Stimulated activated CD8-positive, alpha-beta memory T cell treated with anti-CD3 and anti-CD28 coated beads, Interleukin-15, amount 100 ng/mL, for 1 hour (primary cell): Measurements from ENCODE around the gene ALDH2.
"Not testable (repeated sequence)": the region's sequence is repeated elsewhere in the genome, so short reads cannot be mapped to it uniquely, and the experiment has no call there.

ENCODE experiments used
- DNase-seq: peaks from one replicate; pipeline ENCODE4 v3.0.0-alpha.2; 2020; ENCODE audit warnings: low read depth

Gene ALDH2

DNA sequence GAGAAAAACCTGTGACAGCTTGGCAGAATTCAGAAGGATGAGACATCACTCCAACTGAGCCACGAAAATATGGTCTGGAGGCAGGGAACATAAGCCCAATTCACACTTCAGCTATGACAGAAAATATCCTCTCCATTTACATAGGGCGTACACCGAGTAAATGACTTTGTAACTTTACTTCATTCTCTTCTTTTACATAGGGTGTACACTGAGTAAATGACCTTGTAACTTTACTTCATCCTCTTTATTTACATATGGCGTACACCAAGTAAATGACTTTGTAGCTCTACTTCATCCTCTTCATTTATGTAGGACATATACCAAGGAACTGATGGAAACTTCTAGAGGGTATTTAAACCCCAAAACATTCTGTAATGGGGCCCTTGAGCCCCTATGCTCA, 61.2 kb downstream of the ALDH2 start:
- DNase-seq = no peak

DNA sequence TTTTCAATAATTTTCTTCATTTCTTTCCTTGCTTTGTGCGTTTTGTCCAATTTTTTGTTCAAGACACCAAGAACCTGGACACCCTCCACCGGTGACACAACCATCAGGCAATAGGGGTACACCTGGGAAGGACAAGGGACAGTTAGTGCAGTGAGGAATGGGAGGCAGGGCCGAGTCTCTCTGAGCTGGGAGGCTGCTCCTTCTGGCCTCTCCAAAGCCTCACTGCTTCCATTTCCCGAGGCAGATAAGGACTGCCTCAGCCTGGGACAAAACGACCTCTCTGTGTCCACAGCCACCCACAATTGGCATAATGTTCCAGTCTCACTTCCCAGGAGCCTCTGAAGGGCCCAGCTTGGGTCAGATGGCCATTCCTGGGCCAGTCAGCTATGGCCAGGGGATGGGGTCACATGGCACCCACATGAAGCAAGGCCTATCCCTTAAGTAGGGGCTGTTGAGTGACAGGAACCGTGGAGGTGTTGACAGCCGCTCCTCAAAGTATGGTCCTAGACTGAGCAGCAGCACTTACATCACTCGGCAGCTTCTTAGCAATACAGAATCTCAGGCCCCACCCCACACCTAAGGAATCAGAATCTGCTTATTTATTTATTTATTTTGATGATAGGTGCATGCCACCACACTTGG, 61.7 kb downstream of the ALDH2 start:
- DNase-seq = no peak

DNA sequence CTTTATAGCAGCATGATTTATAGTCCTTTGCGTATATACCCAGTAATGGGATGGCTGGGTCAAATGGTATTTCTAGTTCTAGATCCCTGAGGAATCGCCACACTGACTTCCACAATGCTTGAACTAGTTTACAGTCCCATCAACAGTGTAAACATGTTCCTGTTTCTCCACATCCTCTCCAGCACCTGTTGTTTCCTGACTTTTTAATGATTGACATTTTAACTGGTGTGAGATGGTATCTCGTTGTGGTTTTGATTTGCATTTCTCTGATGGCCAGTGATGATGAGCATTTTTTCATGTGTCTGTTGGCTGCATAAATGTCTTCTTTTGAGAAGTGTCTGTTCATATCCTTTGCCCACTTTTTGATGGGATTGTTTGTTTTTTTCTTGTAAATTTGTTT, 62.9 kb downstream of the ALDH2 start:
- not testable (repeated sequence) for DNase-seq

GRCh38 chr12:111834740-111835386, 68.1 kb downstream of the ALDH2 start:
- not testable (repeated sequence) for DNase-seq

DNA sequence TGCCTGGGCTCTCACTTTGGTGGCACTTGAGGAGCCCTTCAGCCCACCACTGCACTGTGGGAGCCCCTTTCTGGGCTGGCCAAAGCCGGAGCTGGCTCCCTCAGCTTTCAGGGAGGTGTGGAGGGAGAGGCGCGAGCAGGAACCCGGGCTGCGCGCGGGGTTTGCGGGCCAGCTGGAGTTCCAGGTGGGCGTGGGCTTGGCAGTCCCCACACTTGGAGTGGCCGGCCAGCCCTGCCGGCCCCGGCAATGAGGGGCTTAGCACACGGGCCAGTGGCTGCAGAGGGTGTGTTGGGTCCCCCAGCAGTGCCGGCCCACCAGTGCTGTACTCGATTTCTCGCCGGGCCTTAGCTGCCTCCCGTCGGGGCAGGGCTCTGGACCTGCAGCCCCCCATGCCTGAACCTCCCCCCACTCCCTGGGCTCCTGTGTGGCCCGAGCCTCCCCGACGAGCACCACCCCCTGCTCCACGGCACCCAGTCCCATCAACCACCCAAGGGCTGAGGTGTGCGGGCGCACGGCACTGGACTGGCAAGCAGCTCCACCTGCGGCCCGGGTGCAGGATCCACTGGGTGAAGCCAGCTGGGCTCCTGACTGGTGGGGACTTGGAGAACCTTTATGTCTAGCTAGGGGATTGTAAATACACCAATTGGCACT, 68.9 kb downstream of the ALDH2 start:
- not testable (repeated sequence) for DNase-seq

DNA sequence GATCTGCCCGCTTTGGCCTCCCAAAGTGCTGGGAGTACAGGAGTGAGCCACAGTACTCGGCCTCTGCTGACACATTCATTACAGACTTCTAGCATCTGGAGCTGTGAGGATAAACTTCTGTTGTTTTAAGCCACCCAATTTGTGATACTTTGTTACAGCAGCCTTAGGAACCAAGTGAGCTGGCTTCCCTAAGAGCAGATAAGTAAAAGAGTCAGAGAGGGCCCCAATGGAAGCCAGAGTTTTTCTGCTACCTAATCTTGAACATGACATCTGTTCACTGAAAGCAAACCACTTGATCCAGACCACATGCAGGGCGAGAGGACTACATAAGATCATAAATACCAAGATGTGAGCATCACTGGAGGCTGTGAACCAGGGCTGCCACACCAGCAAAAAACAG, 71.6 kb downstream of the ALDH2 start:
- DNase-seq = no peak

GRCh38 chr12:111840807-111841206, 74.1 kb downstream of the ALDH2 start:
- DNase-seq = no peak

DNA sequence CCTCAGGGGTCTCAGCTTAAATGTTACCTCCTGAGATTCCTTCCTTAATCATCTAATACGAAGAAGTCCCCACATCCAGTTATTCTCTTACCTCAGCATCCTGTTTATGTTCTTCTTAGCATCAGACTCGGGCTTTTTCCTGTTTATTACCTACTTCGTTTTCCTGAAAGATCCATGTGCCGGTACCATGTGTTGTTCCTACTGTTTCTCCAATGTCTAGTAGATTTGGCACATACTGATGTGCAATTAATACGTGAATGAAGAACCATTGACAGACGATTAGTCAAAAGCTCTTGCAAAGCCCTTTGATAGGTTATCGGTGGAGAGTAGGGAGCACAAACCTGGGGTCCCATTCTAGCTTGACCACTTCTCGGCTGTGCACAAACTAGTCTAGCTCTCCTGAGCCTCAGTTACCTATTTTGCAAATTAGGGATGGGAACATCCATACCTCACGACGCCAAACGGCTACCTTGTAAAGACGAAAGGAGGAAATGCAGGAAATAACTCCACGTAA, 74.6 kb downstream of the ALDH2 start:
- no peak for DNase-seq

DNA sequence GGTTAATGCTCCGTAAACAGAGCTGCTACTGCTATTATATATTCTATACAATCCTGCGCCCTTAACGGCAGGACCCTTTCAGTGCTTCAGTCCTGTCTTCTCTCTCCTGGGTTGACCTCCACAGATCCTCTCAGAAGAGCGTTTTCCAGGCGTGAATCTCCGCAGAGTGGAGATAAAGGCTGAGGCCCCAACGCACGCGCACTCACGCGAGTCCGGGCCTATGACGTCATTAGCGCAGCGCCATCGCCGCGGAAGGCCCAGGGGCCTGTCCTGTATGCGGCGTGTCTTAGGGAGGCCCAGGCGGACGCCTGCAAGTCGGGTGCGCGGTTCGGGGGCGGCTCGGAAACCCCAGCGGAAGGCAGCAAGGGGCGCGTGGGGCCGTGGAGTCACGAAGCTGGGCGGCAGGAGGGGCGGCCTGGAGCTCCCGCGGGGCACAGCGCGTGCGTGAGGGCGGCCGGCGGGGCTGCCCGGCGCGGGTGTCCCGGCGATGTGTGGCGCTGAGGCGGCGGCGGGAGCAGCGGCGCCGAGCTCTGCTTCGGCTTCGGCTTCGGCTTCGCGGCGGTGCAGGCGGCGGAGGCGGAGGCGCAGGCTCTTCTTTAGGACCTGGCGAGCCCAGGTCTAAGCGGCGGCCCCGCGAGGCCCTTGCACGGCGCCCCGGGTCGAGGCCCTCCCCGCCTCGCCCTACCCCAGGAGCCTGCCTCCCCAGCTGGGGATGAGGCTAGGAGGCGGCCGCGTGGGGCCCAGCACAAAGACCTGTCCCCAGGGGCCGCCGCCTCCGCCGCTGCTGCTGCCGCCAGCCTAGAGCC, 75.2 kb downstream of the ALDH2 start, which contains the start of gene MAPKAPK5:
MAPKAPK5 (plus strand) TSS at position 479 of the 806 bp plus-strand sequence. CDS start 506 bp downstream, outside the sequence.
- DNase-seq = peak; percentile 97

DNA sequence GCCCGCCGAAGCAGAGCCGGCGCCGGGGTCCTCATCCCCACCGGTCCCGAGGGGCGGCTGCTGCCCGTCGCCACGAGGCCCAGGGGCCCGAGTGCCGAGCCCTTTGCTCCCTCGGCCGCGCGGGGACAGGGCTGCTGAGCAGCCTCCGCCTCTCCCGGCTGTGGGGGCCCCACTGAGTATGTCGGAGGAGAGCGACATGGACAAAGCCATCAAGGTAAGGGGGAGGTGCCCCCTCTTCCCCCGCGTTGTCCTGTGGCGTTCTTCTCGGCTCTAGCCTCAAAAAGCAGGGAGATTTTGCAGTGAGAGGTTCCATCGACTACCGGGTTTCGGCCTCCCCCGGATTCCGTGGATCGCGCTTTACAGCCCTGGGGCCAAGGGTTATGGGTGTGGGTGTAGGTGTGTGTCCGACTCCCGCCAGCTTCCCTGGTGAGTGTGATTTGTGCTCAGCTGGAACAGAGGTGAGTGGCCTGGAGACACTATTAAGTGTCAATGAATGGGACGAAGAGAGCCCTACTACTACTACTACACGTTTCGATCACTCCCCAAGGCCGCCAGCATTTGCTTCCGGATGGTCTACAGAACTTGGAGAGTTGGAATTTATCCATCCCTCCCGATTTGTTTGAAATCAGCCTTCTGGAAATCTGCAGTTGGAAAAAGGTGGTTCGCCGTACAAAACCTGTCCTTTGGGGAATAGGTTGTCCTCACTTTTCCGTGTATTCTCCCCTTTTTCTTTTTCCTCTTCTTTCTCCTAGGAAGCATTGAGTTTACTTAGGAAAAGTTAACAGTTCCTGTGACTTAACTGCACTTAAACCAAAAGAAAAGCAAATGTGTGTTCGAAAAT, 76.0 kb downstream of the ALDH2 start:
- no peak for DNase-seq

GRCh38 chr12:111846016-111846415, 79.3 kb downstream of the ALDH2 start:
- DNase-seq = no peak

DNA sequence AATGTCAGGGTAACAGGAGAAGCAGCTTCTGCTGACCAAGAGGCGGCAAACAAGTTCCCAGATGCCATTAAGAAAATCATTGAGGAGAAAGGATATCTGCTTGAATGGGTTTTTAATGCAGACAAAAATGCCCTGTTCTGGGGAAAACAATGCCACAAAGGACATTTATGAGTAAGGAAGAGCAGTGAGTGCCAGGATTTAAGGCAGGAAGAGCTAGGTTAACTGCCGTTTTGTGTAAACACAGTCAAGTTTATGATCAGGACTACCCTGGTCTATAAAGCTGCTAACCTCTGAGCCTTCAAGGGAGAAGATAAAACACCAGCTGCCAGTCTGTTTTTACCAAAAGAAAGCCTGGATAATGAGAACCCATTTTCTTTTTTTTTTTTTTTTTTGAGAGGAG, 83.8 kb downstream of the ALDH2 start:
- no peak for DNase-seq

DNA sequence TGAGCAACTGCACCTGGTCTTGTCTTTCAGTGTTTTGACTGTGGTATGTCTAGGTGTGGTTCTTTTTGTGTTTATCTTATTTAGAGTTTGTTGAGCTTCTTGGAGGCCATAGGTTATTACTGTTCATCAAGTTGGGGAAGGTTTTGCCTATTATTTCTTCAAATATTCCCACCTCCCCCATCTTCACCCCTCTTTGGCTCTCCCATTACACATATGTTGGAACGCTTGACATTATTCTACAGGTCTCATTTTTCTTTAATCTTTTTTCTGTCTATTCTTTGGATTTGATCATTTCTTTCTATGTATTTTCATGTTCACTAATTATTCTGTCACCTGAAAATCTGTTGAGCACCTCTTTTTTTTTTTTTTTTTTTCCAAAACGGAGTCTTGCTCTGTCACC, 91.5 kb downstream of the ALDH2 start:
- no peak for DNase-seq

DNA sequence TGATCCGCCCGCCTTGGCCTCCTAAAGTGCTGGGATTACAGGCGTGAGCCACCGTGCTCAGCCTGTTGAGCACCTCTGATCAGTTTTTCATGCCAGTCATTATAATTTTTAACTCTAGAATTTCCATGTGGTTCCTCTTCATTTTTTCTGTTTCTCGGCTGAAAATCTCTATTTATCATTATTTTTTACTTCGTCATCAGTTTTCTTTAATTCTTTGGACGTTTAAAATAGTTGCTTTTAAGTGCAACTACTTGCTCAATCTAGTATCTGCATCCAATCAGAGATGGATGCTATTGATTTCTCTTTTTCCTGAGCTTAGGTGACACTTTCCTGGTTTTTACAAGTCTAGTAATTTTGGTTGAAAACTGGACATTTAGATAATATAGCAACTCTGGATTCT, 92.0 kb downstream of the ALDH2 start:
- DNase-seq = no peak

DNA sequence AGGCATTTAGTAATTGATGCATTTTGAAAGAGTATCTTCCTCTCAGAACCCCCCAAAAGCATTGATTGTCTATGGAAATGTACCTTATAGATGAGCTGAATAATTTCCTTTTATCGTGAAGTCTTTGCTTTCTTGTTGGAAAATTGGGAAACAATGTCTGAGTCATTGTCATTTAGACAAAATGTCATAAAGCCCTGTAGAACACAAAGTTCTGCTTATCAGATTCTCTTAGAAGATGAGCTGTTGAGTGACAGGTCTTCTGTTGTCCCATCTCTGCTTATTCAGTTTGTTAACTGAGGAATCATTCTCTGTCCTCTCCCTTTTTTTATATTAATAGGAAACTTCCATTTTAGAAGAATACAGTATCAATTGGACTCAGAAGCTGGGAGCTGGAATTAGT, 98.2 kb downstream of the ALDH2 start:
- DNase-seq = no peak
